ENCODE data around the gene AOX1. TPM values are rescaled to one million over a fixed set of nuclear protein-coding genes. Genes with fewer than 3 reads are reported as not detected.

AOX1 gene
- total and polyA plus RNA-seq, 8 donors: 6.4 to 303 (median 10.6) TPM

DNA sequence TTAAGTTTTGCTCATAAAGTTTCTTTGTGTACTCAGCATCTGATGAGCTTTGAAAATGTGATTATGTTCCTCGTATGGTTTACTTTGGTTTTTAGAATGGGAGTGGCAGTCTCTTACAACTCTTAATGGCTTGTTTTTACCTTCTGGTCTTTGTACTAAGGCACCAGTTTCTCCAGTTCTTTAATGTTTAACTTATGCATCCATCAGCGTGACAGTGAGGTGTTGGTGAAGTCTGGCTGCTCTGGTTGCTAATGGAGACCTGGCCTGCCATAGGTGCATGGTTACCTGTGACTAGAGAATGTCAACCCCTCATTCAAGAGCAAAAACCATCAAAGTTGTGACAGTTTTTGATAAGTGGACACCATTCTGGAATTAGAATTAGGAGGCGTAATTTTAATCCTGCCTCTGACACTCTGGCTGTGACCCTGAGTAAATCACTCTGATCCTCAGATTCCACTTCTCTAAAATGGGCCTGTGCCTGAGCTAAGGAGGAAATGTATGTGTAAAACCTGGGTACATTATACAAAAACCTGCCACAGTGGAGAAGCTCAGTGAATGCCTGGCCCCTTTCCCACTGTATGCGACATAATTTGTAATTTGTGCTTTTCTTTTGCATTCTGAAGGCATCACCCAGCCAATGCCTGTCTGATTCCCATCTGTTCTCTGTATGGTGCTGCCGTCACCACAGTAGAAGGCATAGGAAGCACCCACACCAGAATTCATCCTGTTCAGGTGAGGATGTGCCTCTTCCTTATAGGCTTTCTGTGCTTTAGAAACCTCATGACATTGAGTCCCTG lies 11.2 kb downstream of the AOX1 start:
- peaks cover 0 to 22% (median 15%) of the 10 kb centered on the region in 4 donors for H3K4me1 ChIP-seq
- H3K36me3 ChIP-seq: peaks cover 0 to 36% (median 17%) of the 10 kb centered on the region in 4 donors
- H3K9me3 ChIP-seq: peaks cover 0 to 6% (median 0%) of the 10 kb centered on the region in 4 donors
- H3K27ac ChIP-seq: no peak overlapping the region
- H3K27me3 ChIP-seq: peaks cover 0 to 9% (median 0%) of the 10 kb centered on the region in 3 donors
- intact Hi-C loops (cut with DNase I; ENCODE audit: low total_unique reads): no loop called here
- no peak overlapping the region for H3K4me3 ChIP-seq
- TF ChIP-seq EP300 (IDR thresholded peaks at IDR 0.05) (no peak), POLR2A (IDR thresholded peaks at IDR 0.05) (no peak), POLR2AphosphoS5 (IDR thresholded peaks at IDR 0.05) (no peak), CTCF (IDR thresholded peaks at IDR 0.05) (no peak)
- DNase-seq: peak in 1 of 2 donors; percentile 77
- WGBS, 5 donors: 60 to 72% (median 64%) methylated on average over 5 of the region's 5 CpGs

GRCh38 chr2:200599206-200599605 lies 13.4 kb downstream of the AOX1 start:
- TF ChIP-seq EP300 (IDR thresholded peaks at IDR 0.05) (no peak), POLR2AphosphoS5 (IDR thresholded peaks at IDR 0.05) (no peak), CTCF (IDR thresholded peaks at IDR 0.05) (no peak), POLR2A (IDR thresholded peaks at IDR 0.05) (no peak)
- Histone ChIP-seq H3K36me3 (peaks cover 0 to 48% (median 24%) of the 10 kb centered on the region in 4 donors), H3K4me1 (no peaks in the 10 kb centered on the region), H3K9me3 (peaks cover 0 to 6% (median 0%) of the 10 kb centered on the region in 4 donors), H3K4me3 (no peak overlapping the region), H3K27me3 (peaks cover 0 to 9% (median 0%) of the 10 kb centered on the region in 3 donors), H3K27ac (no peak overlapping the region)
- intact Hi-C loops (cut with DNase I; ENCODE audit: low total_unique reads): no loop called here
- WGBS, 5 donors: 86 to 94% (median 88%) methylated on average over 3 of the region's 3 CpGs
- no peak for DNase-seq

DNA sequence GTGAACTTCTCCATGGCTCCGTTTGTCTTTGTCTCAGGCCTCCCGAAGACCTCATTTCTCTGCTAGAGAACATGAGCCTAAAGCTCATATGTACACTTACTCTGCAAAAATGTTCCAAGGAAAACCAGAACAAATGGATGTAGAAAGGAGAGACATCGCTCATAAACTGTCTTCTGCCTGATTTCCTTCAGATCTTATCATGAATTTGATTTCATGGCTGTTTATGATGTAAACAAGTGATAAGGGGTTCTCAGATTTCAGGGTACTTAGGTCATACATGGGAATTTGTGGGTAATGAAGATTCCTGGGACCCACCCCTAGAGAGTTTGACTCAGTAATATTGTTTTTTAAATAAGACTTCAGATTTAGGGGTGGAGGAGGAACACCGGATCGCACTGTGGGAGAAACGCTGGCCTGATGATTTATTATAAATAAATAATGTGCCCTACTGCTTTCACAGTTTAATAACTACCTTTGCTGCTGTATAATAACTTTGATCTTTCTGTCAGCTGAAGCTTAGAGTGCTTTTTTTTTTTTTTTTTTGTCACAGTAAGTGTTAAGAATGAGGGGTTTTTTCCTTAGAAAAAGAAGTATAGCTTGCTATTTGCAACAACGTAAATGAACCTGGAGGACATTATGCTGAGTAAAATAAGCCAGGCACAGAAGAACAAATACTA lies 14.9 kb downstream of the AOX1 start:
- H3K27me3 ChIP-seq: peaks cover 0 to 9% (median 0%) of the 10 kb centered on the region in 3 donors
- intact Hi-C loops (cut with DNase I; ENCODE audit: low total_unique reads): no loop called here

More for the DNA sequence above, 14.9 kb downstream of the AOX1 start:
- TF ChIP-seq POLR2A (IDR thresholded peaks at IDR 0.05) (no peak), CTCF (IDR thresholded peaks at IDR 0.05) (no peak), EP300 (IDR thresholded peaks at IDR 0.05) (no peak), POLR2AphosphoS5 (IDR thresholded peaks at IDR 0.05) (no peak)
- peaks cover 0 to 3% (median 0%) of the 10 kb centered on the region in 4 donors for H3K9me3 ChIP-seq
- no peak overlapping the region for H3K4me3 ChIP-seq
- WGBS, 5 donors: 62 to 85% (median 76%) methylated on average over 7 of the region's 7 CpGs
- no peaks in the 10 kb centered on the region for H3K4me1 ChIP-seq
- H3K36me3 ChIP-seq: peaks cover 0 to 53% (median 25%) of the 10 kb centered on the region in 4 donors
- no peak for DNase-seq
- H3K27ac ChIP-seq: no peak overlapping the region
